ENCODE data around the gene GSAP.
"Not testable (repeated sequence)": the region's sequence is repeated elsewhere in the genome, so short reads cannot be mapped to it uniquely, and the experiment has no call there.

The GSAP gene

GRCh38 chr7:77453531-77453930, 37.4 kb upstream of the GSAP start:
- H3K36me3 ChIP-seq (ENCODE audit: insufficient read depth, low read length): no peaks in the 10 kb centered on the region
- H3K4me3 ChIP-seq (ENCODE audit: low read length): no peak overlapping the region
- no peak overlapping the region for H2AFZ ChIP-seq (ENCODE audit: low read depth, low read length)
- H3K4me1 ChIP-seq (ENCODE audit: insufficient read depth, low read length): no peaks in the 10 kb centered on the region
- H3K9me3 ChIP-seq (ENCODE audit: low read length): no peaks in the 10 kb centered on the region
- no peaks in the 10 kb centered on the region for H3K27me3 ChIP-seq (ENCODE audit: insufficient read depth, low read length)

- H3K27me3 ChIP-seq (ENCODE audit: insufficient read depth, low read length); H2AFZ ChIP-seq (ENCODE audit: low read depth, low read length); H3K36me3 ChIP-seq (ENCODE audit: insufficient read depth, low read length); H3K4me3 ChIP-seq (ENCODE audit: low read length); H3K9me3 ChIP-seq (ENCODE audit: low read length); H3K4me1 ChIP-seq (ENCODE audit: insufficient read depth, low read length): not testable (repeated sequence)
Observed at GRCh38 chr7:77451950-77452349, 35.8 kb upstream of the GSAP start.

- no peak overlapping the region for H3K4me3 ChIP-seq (ENCODE audit: low read length)
- H3K4me1 ChIP-seq (ENCODE audit: insufficient read depth, low read length): no peaks in the 10 kb centered on the region
- no peaks in the 10 kb centered on the region for H3K9me3 ChIP-seq (ENCODE audit: low read length)
- H3K36me3 ChIP-seq (ENCODE audit: insufficient read depth, low read length): no peaks in the 10 kb centered on the region
- H3K27me3 ChIP-seq (ENCODE audit: insufficient read depth, low read length): no peaks in the 10 kb centered on the region
- H2AFZ ChIP-seq (ENCODE audit: low read depth, low read length): no peak overlapping the region
Observed at GRCh38 chr7:77450613-77451012, 34.5 kb upstream of the GSAP start.

GRCh38 chr7:77450054-77450453, 33.9 kb upstream of the GSAP start:
- Histone ChIP-seq H3K9me3 (ENCODE audit: low read length) (no peaks in the 10 kb centered on the region), H3K27me3 (ENCODE audit: insufficient read depth, low read length) (no peaks in the 10 kb centered on the region), H2AFZ (ENCODE audit: low read depth, low read length) (no peak overlapping the region), H3K4me1 (ENCODE audit: insufficient read depth, low read length) (no peaks in the 10 kb centered on the region), H3K36me3 (ENCODE audit: insufficient read depth, low read length) (no peaks in the 10 kb centered on the region), H3K4me3 (ENCODE audit: low read length) (no peak overlapping the region)

DNA sequence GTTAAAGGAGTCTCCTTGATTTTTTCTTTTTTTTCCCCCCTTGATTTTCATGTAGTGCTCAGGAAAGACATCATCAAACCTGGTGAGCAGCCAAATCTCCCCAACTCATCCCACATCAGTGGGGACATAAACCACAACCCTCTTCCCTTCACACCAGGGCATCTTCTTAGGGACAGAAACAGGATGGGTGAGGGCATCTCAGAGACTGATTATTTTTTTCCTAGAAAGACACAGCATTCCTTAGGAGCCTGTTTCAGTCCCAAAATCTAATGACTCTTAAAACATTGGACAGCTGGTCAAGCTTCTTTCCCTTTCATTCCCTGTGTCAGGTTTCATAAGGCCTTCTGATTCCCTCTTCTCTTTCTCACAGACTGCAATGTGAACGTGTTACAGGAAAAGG, 31.5 kb upstream of the GSAP start:
- Histone ChIP-seq H2AFZ (ENCODE audit: low read depth, low read length) (no peak overlapping the region), H3K9me3 (ENCODE audit: low read length) (no peaks in the 10 kb centered on the region), H3K36me3 (ENCODE audit: insufficient read depth, low read length) (no peaks in the 10 kb centered on the region), H3K4me1 (ENCODE audit: insufficient read depth, low read length) (peaks cover 6% of the 10 kb centered on the region), H3K27me3 (ENCODE audit: insufficient read depth, low read length) (no peaks in the 10 kb centered on the region), H3K4me3 (ENCODE audit: low read length) (no peak overlapping the region)

DNA sequence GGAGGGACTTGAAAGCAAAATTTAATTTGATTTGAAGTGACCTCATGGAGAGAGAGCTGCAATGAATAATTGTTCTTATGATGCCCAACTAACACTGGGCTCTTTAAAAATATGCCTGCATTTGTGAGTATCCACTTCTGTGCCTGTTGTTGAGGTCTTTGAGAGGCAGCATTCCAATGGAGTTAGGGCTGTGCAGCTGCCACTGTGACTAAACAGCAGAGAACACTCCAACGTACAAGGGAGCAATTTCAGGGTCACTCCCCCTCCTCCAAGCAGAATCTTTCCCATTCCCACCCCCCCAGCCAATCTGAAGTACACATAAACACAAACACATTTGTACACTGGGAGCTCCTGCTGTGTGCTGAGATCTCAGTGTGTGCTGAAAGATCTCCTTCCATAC, 28.0 kb upstream of the GSAP start:
- Histone ChIP-seq H3K27me3 (ENCODE audit: insufficient read depth, low read length) (no peaks in the 10 kb centered on the region), H3K36me3 (ENCODE audit: insufficient read depth, low read length) (no peaks in the 10 kb centered on the region), H3K4me3 (ENCODE audit: low read length) (no peak overlapping the region), H3K9me3 (ENCODE audit: low read length) (no peaks in the 10 kb centered on the region), H3K4me1 (ENCODE audit: insufficient read depth, low read length) (peaks cover 6% of the 10 kb centered on the region), H2AFZ (ENCODE audit: low read depth, low read length) (peak overlapping the region; percentile 37)

DNA sequence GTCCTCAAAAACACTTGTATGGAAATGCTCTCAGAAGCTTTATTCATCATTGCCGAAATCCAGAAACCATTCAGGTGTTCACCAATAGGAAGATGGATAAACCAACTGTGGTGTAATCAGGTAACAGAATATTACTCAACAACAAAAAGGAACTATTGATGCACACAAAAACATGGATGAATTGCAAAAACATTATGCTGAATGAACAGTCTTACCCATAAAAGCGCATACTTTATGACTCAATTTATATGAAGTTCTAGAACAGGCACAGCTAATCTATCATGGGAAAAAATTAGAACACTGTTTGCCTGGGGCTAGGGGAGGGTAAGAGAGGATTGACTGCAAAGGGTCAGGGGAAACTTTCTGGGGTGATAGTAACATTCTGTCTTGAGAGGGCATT, 26.9 kb upstream of the GSAP start:
- Histone ChIP-seq H3K9me3 (ENCODE audit: low read length) (no peaks in the 10 kb centered on the region), H3K4me3 (ENCODE audit: low read length) (no peak overlapping the region), H3K36me3 (ENCODE audit: insufficient read depth, low read length) (no peaks in the 10 kb centered on the region)

GRCh38 chr7:77442636-77443035, 26.5 kb upstream of the GSAP start:
- Histone ChIP-seq H2AFZ (ENCODE audit: low read depth, low read length) (no peak overlapping the region), H3K4me3 (ENCODE audit: low read length) (no peak overlapping the region), H3K36me3 (ENCODE audit: insufficient read depth, low read length) (no peaks in the 10 kb centered on the region), H3K9me3 (ENCODE audit: low read length) (no peaks in the 10 kb centered on the region), H3K27me3 (ENCODE audit: insufficient read depth, low read length) (no peaks in the 10 kb centered on the region), H3K4me1 (ENCODE audit: insufficient read depth, low read length) (peaks cover 6% of the 10 kb centered on the region)

More for the DNA sequence above, 26.9 kb upstream of the GSAP start:
- H3K27me3 ChIP-seq (ENCODE audit: insufficient read depth, low read length): no peaks in the 10 kb centered on the region
- H2AFZ ChIP-seq (ENCODE audit: low read depth, low read length): no peak overlapping the region
- H3K4me1 ChIP-seq (ENCODE audit: insufficient read depth, low read length): peaks cover 6% of the 10 kb centered on the region

DNA sequence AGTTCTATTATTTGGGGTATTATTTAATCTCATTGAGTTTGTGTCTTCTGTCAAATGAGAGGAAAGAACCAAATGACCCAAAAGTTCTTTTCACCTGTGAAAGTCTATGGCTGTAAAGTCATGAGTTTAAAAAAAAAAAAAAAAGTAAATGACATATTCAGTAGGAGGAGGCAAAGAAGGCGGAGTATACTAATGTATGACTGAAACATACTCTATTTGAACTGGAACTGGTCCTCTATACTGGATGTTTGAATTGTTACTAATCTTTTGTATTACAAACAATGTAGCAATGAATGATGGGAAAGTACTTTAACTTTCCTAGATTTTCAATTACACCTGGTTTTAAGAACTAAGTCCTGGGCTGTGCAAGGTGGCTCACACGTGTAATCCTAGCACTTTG, 24.9 kb upstream of the GSAP start:
- no peaks in the 10 kb centered on the region for H3K27me3 ChIP-seq (ENCODE audit: insufficient read depth, low read length)
- H3K4me1 ChIP-seq (ENCODE audit: insufficient read depth, low read length): peaks cover 6% of the 10 kb centered on the region
- no peaks in the 10 kb centered on the region for H3K9me3 ChIP-seq (ENCODE audit: low read length)
- H3K4me3 ChIP-seq (ENCODE audit: low read length): no peak overlapping the region
- no peaks in the 10 kb centered on the region for H3K36me3 ChIP-seq (ENCODE audit: insufficient read depth, low read length)
- no peak overlapping the region for H2AFZ ChIP-seq (ENCODE audit: low read depth, low read length)

DNA sequence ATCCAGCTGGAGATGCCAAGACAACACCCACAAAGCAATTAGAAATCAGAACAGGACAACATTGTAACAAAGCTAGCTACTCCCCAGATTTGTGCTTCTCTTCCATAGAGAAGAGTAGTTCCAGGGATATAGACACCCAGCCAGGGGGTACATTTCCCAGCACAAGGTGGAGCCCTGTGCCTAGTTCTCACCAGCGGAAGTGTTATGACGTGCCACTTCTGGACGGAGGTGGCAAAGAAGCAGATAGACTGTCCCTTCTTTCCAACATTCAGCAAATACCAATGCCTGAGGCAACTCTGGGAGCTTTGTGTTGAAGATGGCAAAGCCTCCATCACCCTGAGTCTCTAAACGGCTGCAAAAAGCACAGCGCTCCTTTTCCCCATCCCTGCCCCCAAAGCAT, 23.4 kb upstream of the GSAP start:
- Histone ChIP-seq H3K9me3 (ENCODE audit: low read length) (no peaks in the 10 kb centered on the region), H2AFZ (ENCODE audit: low read depth, low read length) (no peak overlapping the region), H3K36me3 (ENCODE audit: insufficient read depth, low read length) (no peaks in the 10 kb centered on the region), H3K27me3 (ENCODE audit: insufficient read depth, low read length) (no peaks in the 10 kb centered on the region), H3K4me3 (ENCODE audit: low read length) (no peak overlapping the region), H3K4me1 (ENCODE audit: insufficient read depth, low read length) (peaks cover 6% of the 10 kb centered on the region)

GRCh38 chr7:77438131-77438530, 22.0 kb upstream of the GSAP start:
- Histone ChIP-seq H3K27me3 (ENCODE audit: insufficient read depth, low read length) (no peaks in the 10 kb centered on the region), H3K9me3 (ENCODE audit: low read length) (no peaks in the 10 kb centered on the region), H3K4me3 (ENCODE audit: low read length) (no peak overlapping the region), H3K36me3 (ENCODE audit: insufficient read depth, low read length) (no peaks in the 10 kb centered on the region), H3K4me1 (ENCODE audit: insufficient read depth, low read length) (no peaks in the 10 kb centered on the region), H2AFZ (ENCODE audit: low read depth, low read length) (no peak overlapping the region)

GRCh38 chr7:77434570-77435275, 18.6 kb upstream of the GSAP start:
- Histone ChIP-seq H3K36me3 (ENCODE audit: insufficient read depth, low read length) (no peaks in the 10 kb centered on the region), H2AFZ (ENCODE audit: low read depth, low read length) (no peak overlapping the region), H3K4me1 (ENCODE audit: insufficient read depth, low read length) (peaks cover 14% of the 10 kb centered on the region), H3K4me3 (ENCODE audit: low read length) (no peak overlapping the region), H3K27me3 (ENCODE audit: insufficient read depth, low read length) (no peaks in the 10 kb centered on the region), H3K9me3 (ENCODE audit: low read length) (no peaks in the 10 kb centered on the region)

DNA sequence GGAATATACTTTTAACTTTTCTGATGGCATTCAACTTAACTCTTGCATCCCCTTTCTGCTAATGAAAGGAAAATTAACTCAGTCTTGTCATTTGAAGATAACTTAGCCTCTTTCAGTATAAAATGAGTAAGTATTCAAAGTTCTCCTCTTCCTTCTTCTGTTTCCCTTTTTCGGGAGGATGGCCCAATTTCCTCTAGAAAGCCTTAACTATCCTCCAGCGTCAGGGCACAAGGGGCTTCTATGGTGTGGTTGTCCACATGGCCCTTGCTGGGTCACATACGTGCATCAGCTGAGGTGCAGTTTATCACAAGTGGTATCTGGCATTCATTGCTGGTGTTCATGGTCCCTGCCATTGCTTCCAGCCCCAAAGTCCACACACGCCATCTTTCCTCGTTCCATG, 17.8 kb upstream of the GSAP start:
- H3K36me3 ChIP-seq (ENCODE audit: insufficient read depth, low read length): no peaks in the 10 kb centered on the region
- H3K9me3 ChIP-seq (ENCODE audit: low read length): no peaks in the 10 kb centered on the region
- no peak overlapping the region for H2AFZ ChIP-seq (ENCODE audit: low read depth, low read length)
- H3K4me1 ChIP-seq (ENCODE audit: insufficient read depth, low read length): peaks cover 14% of the 10 kb centered on the region
- H3K4me3 ChIP-seq (ENCODE audit: low read length): no peak overlapping the region
- H3K27me3 ChIP-seq (ENCODE audit: insufficient read depth, low read length): no peaks in the 10 kb centered on the region

- no peaks in the 10 kb centered on the region for H3K9me3 ChIP-seq (ENCODE audit: low read length)
- H2AFZ ChIP-seq (ENCODE audit: low read depth, low read length): peak overlapping the region; percentile 43
- H3K27me3 ChIP-seq (ENCODE audit: insufficient read depth, low read length): no peaks in the 10 kb centered on the region
- H3K36me3 ChIP-seq (ENCODE audit: insufficient read depth, low read length): no peaks in the 10 kb centered on the region
- no peak overlapping the region for H3K4me3 ChIP-seq (ENCODE audit: low read length)
- H3K4me1 ChIP-seq (ENCODE audit: insufficient read depth, low read length): peaks cover 31% of the 10 kb centered on the region
Observed at GRCh38 chr7:77430927-77431326, 14.8 kb upstream of the GSAP start.
